Nucleus accumbens (tissue), 56 donors: Measurements from ENCODE around the gene PRR9.

ENCODE experiments used
- DNase-seq, 56 donors: peaks; one replicate each; lab custom pipeline; 2025; lab: John Stamatoyannopoulos, UW

Gene PRR9

DNA sequence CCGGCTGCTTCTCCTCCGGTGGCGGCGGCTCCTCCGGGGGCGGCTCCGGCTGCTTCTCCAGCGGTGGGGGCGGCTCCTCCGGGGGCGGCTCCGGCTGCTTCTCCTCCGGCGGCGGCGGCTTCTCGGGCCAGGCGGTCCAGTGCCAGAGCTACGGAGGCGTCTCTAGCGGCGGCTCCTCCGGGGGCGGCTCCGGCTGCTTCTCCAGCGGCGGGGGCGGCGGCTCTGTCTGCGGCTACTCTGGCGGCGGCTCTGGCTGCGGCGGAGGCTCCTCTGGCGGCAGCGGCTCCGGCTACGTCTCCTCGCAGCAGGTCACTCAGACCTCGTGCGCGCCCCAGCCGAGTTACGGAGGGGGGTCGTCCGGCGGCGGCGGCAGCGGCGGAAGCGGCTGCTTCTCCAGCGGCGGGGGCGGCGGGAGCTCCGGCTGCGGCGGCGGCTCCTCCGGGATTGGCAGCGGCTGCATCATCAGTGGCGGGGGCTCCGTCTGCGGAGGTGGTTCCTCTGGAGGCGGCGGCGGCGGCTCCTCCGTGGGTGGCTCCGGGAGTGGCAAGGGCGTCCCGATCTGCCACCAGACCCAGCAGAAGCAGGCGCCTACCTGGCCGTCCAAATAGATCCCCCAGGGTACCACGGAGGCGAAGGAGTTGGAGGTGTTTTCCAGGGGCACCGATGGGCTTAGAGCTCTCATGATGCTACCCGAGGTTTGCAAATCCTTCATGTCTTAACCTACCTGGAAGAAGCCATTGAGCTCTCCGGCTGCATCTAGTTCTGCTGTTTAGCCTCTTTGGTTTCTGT, 44.1 kb downstream of the PRR9 start:
- DNase-seq = peak in 22 of 56 donors; percentile 4 to 69 (median 30)

GRCh38 chr1:153262070-153262366, 44.6 kb downstream of the PRR9 start:
- no peak for DNase-seq

- no peak for DNase-seq
These were observed 45.2 kb downstream of the PRR9 start for GRCh38 chr1:153262462-153263157.

DNA sequence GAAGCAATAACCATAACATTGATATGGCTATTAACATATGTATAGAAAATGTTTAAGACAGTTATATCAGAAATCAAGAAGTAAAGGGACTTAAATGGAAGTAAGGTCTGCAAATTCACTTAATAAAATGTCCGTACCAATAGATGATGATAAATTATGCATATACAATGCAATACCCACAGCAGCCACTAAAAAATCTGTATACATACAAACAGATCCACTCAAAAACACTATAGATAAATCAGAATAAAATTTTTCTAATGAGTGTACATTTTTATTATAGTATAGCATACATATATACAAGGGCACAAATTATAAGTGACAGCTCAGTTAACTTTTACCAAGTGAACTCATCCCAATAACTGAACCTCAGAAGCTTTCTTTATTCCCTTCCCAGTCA, 48.1 kb downstream of the PRR9 start:
- DNase-seq = no peak
